ENCODE data around the gene SHH. TPM values are rescaled to one million over a fixed set of nuclear protein-coding genes. Genes with fewer than 3 reads are reported as not detected.
A peak's percentile ranks its signal among the peaks of the same experiment; 100 is the strongest.

Gene SHH
- total RNA-seq, 1 donor from 2014 or later, result 0.16 TPM

DNA sequence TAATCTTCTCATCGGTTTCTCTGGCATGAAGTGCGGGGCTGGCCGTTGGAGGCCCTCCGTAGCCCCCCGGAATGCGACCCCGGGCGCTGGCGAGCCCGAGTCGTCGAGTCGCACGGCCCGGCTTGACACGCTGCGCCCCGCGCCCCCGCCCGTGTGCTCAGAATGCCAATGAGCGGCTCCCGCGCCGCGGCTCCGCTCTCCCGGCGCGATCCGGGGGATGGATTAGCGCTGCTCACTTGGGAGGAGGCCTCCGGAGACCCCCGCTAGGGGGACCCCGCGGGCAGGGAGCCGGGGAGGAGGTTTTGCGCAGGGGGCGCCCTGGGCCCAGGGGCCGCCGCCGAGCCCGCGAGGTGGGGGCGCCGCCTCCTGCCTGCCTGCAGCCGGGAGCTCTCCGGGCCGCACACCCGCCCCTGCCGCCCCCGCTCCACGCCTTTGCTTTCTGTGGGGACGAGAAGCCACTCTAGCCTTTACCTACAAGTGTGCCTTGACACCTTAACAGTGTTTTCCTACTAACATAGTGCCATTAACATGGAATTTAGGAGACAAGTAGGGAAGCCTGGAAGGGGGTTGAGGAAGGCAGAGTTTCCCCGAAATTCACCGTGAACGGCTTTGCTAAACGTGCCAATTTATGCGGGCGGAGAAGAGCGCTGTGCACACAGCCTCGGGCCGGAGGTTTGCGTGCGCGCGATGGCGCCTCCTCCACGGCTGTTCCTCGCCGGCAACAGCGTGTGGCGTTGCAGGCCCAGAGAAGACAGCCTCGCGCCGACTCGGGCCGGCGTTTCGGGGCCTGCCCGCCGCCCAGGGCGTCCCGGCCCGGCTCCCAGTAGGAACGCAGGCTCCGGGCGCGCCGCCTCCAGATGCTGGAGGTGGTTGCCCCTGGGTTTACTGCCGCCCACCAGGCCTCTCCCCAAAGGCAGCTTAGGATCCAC, 7.1 kb downstream of the SHH start:
- H2AFZ ChIP-seq (ENCODE audit: low read depth, low read length), result peak overlapping the region; percentile 93
- H3K9me3 ChIP-seq (ENCODE audit: insufficient read depth, low read depth, low read length), result no peaks in the 10 kb centered on the region
- H3K4me3 ChIP-seq (ENCODE audit: insufficient read depth, low read depth, low read length), result peak overlapping the region; percentile 47
- no peaks in the 10 kb centered on the region for H3K79me2 ChIP-seq (ENCODE audit: insufficient read depth, low read length)
- peak; percentile 60 for DNase-seq (ENCODE audit: low read depth)
- Mint-ChIP-seq H3K36me3 (ENCODE audit: low read depth, unreplicated experiment) (no peaks in the 10 kb centered on the region), H3K9me3 (ENCODE audit: unreplicated experiment) (peaks cover 3% of the 10 kb centered on the region), H3K27me3 (ENCODE audit: low read depth, unreplicated experiment) (peaks cover 40% of the 10 kb centered on the region), H3K27ac (ENCODE audit: unreplicated experiment) (no peak overlapping the region), H3K4me1 (ENCODE audit: low read depth, unreplicated experiment) (peaks cover 2% of the 10 kb centered on the region), H3K4me3 (ENCODE audit: unreplicated experiment) (peak overlapping the region; percentile 73)
- no peak overlapping the region for H3K9ac ChIP-seq (ENCODE audit: low read length)
- TF ChIP-seq, protein P1, sequence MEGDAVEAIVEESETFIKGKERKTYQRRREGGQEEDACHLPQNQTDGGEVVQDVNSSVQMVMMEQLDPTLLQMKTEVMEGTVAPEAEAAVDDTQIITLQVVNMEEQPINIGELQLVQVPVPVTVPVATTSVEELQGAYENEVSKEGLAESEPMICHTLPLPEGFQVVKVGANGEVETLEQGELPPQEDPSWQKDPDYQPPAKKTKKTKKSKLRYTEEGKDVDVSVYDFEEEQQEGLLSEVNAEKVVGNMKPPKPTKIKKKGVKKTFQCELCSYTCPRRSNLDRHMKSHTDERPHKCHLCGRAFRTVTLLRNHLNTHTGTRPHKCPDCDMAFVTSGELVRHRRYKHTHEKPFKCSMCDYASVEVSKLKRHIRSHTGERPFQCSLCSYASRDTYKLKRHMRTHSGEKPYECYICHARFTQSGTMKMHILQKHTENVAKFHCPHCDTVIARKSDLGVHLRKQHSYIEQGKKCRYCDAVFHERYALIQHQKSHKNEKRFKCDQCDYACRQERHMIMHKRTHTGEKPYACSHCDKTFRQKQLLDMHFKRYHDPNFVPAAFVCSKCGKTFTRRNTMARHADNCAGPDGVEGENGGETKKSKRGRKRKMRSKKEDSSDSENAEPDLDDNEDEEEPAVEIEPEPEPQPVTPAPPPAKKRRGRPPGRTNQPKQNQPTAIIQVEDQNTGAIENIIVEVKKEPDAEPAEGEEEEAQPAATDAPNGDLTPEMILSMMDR (IDR thresholded peaks at IDR 0.05; ENCODE audit: insufficient read depth, low read depth, low read length), result peak; percentile 15
- TF ChIP-seq EZH2 (IDR thresholded peaks at IDR 0.05; ENCODE audit: insufficient read depth, low read length), result no peak
- H3K27me3 ChIP-seq (ENCODE audit: insufficient read depth, low read length), result peaks cover 59% of the 10 kb centered on the region
- H3K4me1 ChIP-seq (ENCODE audit: insufficient read depth, low read length), result peaks cover 22% of the 10 kb centered on the region
- no peak for FAIRE-seq
- H4K20me1 ChIP-seq (ENCODE audit: insufficient read depth, low read length), result no peaks in the 10 kb centered on the region
- H3K36me3 ChIP-seq (ENCODE audit: insufficient read depth, low read length), result no peaks in the 10 kb centered on the region
- no peak overlapping the region for H3K27ac ChIP-seq (ENCODE audit: low read depth, low read length)
- peak overlapping the region; percentile 97 for H3K4me2 ChIP-seq (ENCODE audit: low read length)

DNA sequence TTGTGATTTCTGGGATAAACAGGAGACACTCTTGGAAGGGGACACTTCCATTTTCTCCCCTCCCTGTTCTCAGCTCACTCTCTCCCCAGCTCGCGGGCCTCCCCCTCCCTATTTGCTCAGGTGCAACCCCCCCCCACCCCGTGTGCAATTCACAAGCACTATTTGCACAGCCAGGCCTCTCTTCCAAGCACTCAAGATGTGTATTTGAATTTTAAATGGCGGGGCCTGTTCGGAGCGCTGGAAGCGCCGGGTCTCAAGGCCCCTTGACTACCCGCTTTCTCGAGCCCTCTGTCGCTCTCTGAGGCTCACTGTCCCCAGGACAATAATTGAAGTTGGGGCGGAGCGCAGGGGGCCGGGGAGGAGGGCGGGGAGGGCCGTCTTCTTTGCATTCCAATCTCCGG, 7.8 kb downstream of the SHH start:
- H4K20me1 ChIP-seq (ENCODE audit: insufficient read depth, low read length), result no peaks in the 10 kb centered on the region
- no peak overlapping the region for H3K27ac Mint-ChIP-seq (ENCODE audit: unreplicated experiment)
- H3K27ac ChIP-seq (ENCODE audit: low read depth, low read length), result no peak overlapping the region
- peaks cover 59% of the 10 kb centered on the region for H3K27me3 ChIP-seq (ENCODE audit: insufficient read depth, low read length)
- H3K9me3 ChIP-seq (ENCODE audit: insufficient read depth, low read depth, low read length), result no peaks in the 10 kb centered on the region
- peaks cover 5% of the 10 kb centered on the region for H3K9me3 Mint-ChIP-seq (ENCODE audit: unreplicated experiment)
- no peak for TF ChIP-seq EZH2 (IDR thresholded peaks at IDR 0.05; ENCODE audit: insufficient read depth, low read length)
- TF ChIP-seq, protein P1 (IDR thresholded peaks at IDR 0.05; ENCODE audit: insufficient read depth, low read depth, low read length), result no peak
- H3K4me3 Mint-ChIP-seq (ENCODE audit: unreplicated experiment), result peak overlapping the region; percentile 62
- H3K79me2 ChIP-seq (ENCODE audit: insufficient read depth, low read length), result no peaks in the 10 kb centered on the region
- H2AFZ ChIP-seq (ENCODE audit: low read depth, low read length), result no peak overlapping the region
- peaks cover 46% of the 10 kb centered on the region for H3K27me3 Mint-ChIP-seq (ENCODE audit: low read depth, unreplicated experiment)
- peak overlapping the region; percentile 97 for H3K4me2 ChIP-seq (ENCODE audit: low read length)
- H3K36me3 ChIP-seq (ENCODE audit: insufficient read depth, low read length), result no peaks in the 10 kb centered on the region
- H3K4me1 ChIP-seq (ENCODE audit: insufficient read depth, low read length), result peaks cover 19% of the 10 kb centered on the region
- peaks cover under 1% of the 10 kb centered on the region for H3K4me1 Mint-ChIP-seq (ENCODE audit: low read depth, unreplicated experiment)
- DNase-seq (ENCODE audit: low read depth) (no peak), FAIRE-seq (no peak)
- no peak overlapping the region for H3K9ac ChIP-seq (ENCODE audit: low read length)
- H3K4me3 ChIP-seq (ENCODE audit: insufficient read depth, low read depth, low read length), result peak overlapping the region; percentile 44
- H3K36me3 Mint-ChIP-seq (ENCODE audit: low read depth, unreplicated experiment), result peaks cover 2% of the 10 kb centered on the region
